DND-41 (cell line): Measurements from ENCODE around the gene TH.

Experiments
- ATAC-seq: fragments of 200-7000 bp; cut with Tn5 transposase; 3 replicates; pipeline ENCODE4 v1.9.1; 2021; ENCODE audit warnings: low read depth; ENCODE audit not compliant: insufficient read depth
- DNase-seq: peaks from one replicate; pipeline ENCODE4 v3.0.0-alpha.2; 2020
- H2AFZ ChIP-seq: 2 replicates; pipeline ENCODE4 v1.6.0; 2012; ENCODE audit warnings: low read depth, low read length
- H3K27ac ChIP-seq: 2 replicates; pipeline ENCODE4 v1.5.1; 2012; ENCODE audit warnings: low read length, inconsistent platforms
- H3K27me3 ChIP-seq: fragments of 200-600 bp; sonication (generic); 2 replicates; pipeline ENCODE4 v1.6.0; 2012; ENCODE audit warnings: low read length, mild to moderate bottlenecking, inconsistent platforms; ENCODE audit not compliant: insufficient read depth, poor library complexity
- H3K36me3 ChIP-seq: 2 replicates; pipeline ENCODE4 v1.5.1; 2012; ENCODE audit warnings: low read length, inconsistent platforms; ENCODE audit not compliant: insufficient read depth
- H3K4me1 ChIP-seq: 2 replicates; pipeline ENCODE4 v1.5.1; 2012; ENCODE audit warnings: mild to moderate bottlenecking, low read length; ENCODE audit not compliant: insufficient read depth
- H3K4me2 ChIP-seq: 2 replicates; pipeline ENCODE4 v1.6.0; 2012; ENCODE audit warnings: mild to moderate bottlenecking, moderate library complexity, low read length, inconsistent platforms; ENCODE audit not compliant: insufficient read depth
- H3K4me3 ChIP-seq, 2 experiments: fragments of 200-600 bp in 1 of 2; shearing (Covaris generic) in 1 of 2; 2 replicates each; pipeline ENCODE4 v1.5.1; 2012 to 2016; ENCODE audit warnings: inconsistent platforms in 2 of 2, low read length in 2 of 2, mild to moderate bottlenecking in 2 of 2, low read depth in 1 of 2, moderate library complexity in 1 of 2
- H3K79me2 ChIP-seq: 2 replicates; pipeline ENCODE4 v1.6.0; 2012; ENCODE audit warnings: low read length, inconsistent platforms; ENCODE audit not compliant: insufficient read depth
- H3K9ac ChIP-seq: 2 replicates; pipeline ENCODE4 v1.6.0; 2012; ENCODE audit warnings: low read depth, mild to moderate bottlenecking, inconsistent platforms, low read length, moderate library complexity
- H3K9me3 ChIP-seq: 2 replicates; pipeline ENCODE4 v1.5.1; 2012; ENCODE audit warnings: low read length, moderate library complexity, mild to moderate bottlenecking, inconsistent platforms; ENCODE audit not compliant: insufficient read depth, severe bottlenecking
- H4K20me1 ChIP-seq: 2 replicates; pipeline ENCODE4 v1.6.0; 2012; ENCODE audit warnings: low read length; ENCODE audit not compliant: insufficient read depth
- EZH2 ChIP-seq: IDR thresholded peaks from 3 replicates; pipeline ENCODE4 v1.6.1; 2012; ENCODE audit warnings: borderline replicate concordance, low read depth, mild to moderate bottlenecking, moderate library complexity, low read length, inconsistent platforms; ENCODE audit not compliant: severe bottlenecking
- TF ChIP-seq, protein P1 (sequence below): IDR thresholded peaks from 2 replicates; pipeline ENCODE4 v1.5.1; 2012; ENCODE audit warnings: borderline replicate concordance, low read length, moderate library complexity, mild to moderate bottlenecking; ENCODE audit not compliant: poor library complexity, severe bottlenecking; ENCODE audit errors: extremely low read depth

Gene TH

DNA sequence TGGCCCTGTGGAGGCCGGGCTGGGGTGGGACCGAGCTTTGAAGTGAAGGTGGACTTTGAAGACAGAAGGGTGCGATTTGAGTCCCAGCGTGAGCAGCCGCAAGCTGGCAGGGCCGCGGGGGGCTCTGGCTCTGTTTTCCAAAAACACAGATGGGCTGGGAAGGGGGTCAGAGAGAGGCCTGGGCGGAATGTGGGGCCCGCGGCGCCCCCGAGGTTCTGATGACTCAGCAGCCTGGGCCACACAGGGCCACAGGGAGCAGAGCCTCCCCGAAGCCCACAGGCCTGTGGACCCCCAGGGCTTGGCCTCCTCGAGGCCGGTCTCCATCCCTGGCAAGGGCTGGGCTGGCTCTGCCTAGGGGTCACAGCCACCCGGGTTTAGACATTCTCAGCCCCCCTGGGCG is 16.7 kb downstream of the TH start:
- H3K9ac ChIP-seq = no peak overlapping the region
- no peak overlapping the region for H3K4me2 ChIP-seq
- no peak overlapping the region for H3K27ac ChIP-seq
- peaks cover 5% of the 10 kb centered on the region for H3K4me1 ChIP-seq
- TF ChIP-seq, protein P1, sequence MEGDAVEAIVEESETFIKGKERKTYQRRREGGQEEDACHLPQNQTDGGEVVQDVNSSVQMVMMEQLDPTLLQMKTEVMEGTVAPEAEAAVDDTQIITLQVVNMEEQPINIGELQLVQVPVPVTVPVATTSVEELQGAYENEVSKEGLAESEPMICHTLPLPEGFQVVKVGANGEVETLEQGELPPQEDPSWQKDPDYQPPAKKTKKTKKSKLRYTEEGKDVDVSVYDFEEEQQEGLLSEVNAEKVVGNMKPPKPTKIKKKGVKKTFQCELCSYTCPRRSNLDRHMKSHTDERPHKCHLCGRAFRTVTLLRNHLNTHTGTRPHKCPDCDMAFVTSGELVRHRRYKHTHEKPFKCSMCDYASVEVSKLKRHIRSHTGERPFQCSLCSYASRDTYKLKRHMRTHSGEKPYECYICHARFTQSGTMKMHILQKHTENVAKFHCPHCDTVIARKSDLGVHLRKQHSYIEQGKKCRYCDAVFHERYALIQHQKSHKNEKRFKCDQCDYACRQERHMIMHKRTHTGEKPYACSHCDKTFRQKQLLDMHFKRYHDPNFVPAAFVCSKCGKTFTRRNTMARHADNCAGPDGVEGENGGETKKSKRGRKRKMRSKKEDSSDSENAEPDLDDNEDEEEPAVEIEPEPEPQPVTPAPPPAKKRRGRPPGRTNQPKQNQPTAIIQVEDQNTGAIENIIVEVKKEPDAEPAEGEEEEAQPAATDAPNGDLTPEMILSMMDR = no peak
- no peak for TF ChIP-seq EZH2
- H4K20me1 ChIP-seq = peaks cover 23% of the 10 kb centered on the region; the same call in 1 of the 2 replicates
- no peak overlapping the region for H2AFZ ChIP-seq
- no peaks in the 10 kb centered on the region for H3K9me3 ChIP-seq
- peaks cover 7% of the 10 kb centered on the region for H3K27me3 ChIP-seq
- no peak overlapping the region for H3K4me3 ChIP-seq
- H3K36me3 ChIP-seq = no peaks in the 10 kb centered on the region
- no peaks in the 10 kb centered on the region for H3K79me2 ChIP-seq
- no peak for DNase-seq
- ATAC-seq = no peak

DNA sequence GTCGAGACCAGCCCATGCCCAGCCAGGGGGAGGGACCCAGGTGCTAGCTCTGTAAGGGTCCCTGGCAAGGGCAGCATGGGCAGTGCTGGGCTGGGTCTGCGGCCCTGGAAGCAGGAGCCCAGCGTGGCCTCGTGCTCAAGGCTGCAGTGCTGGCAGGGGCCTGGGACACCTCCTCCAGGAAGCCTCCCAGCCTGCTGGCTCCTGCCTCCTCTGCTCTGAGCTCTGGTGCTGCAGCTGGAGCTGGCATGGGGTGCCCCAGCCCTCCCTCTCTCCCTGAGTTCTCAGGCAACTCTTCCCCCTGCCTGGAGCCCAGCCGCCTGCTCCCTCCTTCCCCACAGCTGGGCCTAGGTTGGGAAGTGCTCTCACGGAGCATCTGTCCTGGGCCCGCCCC is 17.4 kb downstream of the TH start:
- peaks cover 5% of the 10 kb centered on the region for H3K4me1 ChIP-seq
- H2AFZ ChIP-seq = no peak overlapping the region
- H3K4me2 ChIP-seq = no peak overlapping the region
- no peak for TF ChIP-seq EZH2
- TF ChIP-seq, protein P1 = no peak
- H3K36me3 ChIP-seq = no peaks in the 10 kb centered on the region
- no peak overlapping the region for H3K27ac ChIP-seq
- H3K4me3 ChIP-seq = no peak overlapping the region
- no peak overlapping the region for H3K9ac ChIP-seq
- ATAC-seq (no peak), DNase-seq (no peak)
- no peaks in the 10 kb centered on the region for H3K9me3 ChIP-seq
- H3K27me3 ChIP-seq = peaks cover 10% of the 10 kb centered on the region
- H4K20me1 ChIP-seq = peaks cover 27% of the 10 kb centered on the region; the same call in 1 of the 2 replicates
- no peaks in the 10 kb centered on the region for H3K79me2 ChIP-seq

DNA sequence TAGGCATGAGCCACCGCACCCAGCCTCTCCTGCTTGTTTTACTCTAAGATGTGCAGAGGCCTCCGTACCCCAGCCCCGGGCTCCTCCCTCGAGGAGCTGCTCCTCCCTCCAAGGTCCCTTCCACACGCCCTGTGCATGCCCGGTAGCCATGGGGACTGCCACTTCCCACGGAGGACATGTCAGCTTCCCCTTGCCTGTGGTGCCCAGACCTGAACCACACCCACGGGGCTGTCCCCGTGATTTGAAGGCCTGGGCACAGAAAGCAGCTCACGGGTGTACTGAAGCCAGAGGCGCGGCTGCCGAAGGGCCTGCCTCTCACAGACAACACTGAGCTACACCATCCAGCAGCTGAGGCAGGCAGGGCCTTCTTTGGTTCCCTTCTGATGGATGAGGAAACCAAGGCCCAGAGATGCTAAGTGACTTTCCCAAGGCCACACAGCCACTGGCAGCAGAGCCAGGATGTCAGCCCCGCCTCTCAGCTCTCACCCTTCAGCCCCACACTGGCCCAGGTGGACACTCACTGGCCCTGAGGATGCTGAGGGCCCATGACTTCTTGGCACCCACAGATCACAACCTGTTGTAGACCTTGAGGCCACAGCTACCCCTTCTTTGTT is 17.9 kb downstream of the TH start:
- Histone ChIP-seq H3K4me3 (no peak overlapping the region), H3K36me3 (no peaks in the 10 kb centered on the region)

More for the DNA sequence above, 17.9 kb downstream of the TH start:
- DNase-seq (no peak), ATAC-seq (no peak)
- H3K27me3 ChIP-seq = peaks cover 16% of the 10 kb centered on the region
- TF ChIP-seq, protein P1 = no peak
- no peak for TF ChIP-seq EZH2
- H3K27ac ChIP-seq = no peak overlapping the region
- no peak overlapping the region for H2AFZ ChIP-seq
- H4K20me1 ChIP-seq = peaks cover 28% of the 10 kb centered on the region; the same call in 1 of the 2 replicates
- no peak overlapping the region for H3K9ac ChIP-seq
- H3K4me2 ChIP-seq = no peak overlapping the region
- H3K79me2 ChIP-seq = no peaks in the 10 kb centered on the region
- H3K4me1 ChIP-seq = peaks cover 5% of the 10 kb centered on the region
- H3K9me3 ChIP-seq = no peaks in the 10 kb centered on the region
